ENCODE data around the gene TRPM5. TPM values are rescaled to one million over a fixed set of nuclear protein-coding genes. Genes with fewer than 3 reads are reported as not detected.

Gene TRPM5
- total and polyA plus RNA-seq, 9 of the 15 experiments (the other 6 are each of a cell fraction or from before 2014, with no cell fraction given): not detected

DNA sequence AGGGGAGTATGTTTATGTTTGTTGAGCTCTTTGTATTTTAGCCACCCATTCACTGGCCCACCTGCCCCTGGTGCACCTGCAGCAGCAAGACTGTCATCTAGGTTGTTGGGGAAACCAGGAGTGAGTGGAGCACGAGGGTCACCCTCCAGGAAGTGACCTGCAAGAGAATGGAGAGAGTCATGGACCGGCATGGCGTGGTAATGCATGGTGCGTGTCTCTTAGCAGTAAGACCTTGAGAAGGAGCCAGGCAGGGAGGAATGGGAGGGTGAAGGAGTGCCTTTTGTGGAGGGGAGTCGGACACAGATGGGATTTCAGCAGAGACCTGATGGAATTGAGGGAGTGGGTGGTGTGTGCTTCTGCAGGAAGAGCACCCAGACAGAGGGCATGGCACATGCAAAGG is 38.4 kb upstream of the TRPM5 start:
- WGBS (ENCODE audit: insufficient coverage, low coverage, missing lambda C conversion rate): 2% methylated on average over 5 of the region's 5 CpGs
- BruUV-seq (replicated peaks): no TSS peak
- H3K4me2 ChIP-seq (ENCODE audit: insufficient read depth, low read length): no peak overlapping the region
- ChIA-PET CTCF (ENCODE audit: low intra/inter-chr PET ratio) (no interaction called here), POLR2A (interaction anchor here (0.6 kb wide), 1 partner anchor 22 kb away, joined by 3 read pairs; no protein-coding TSS in a partner anchor)
- H4K20me1 ChIP-seq (replicated peaks; ENCODE audit: control insufficient read depth, insufficient read depth, low read length): no peaks in the 10 kb centered on the region
- FAIRE-seq: no peak
- peaks cover 4 to 31% of the 10 kb centered on the region in 2 experiments; a peak in 4 of 5 replicates for H3K27me3 ChIP-seq (ENCODE audit: control insufficient read depth in 2 of 2, insufficient read depth in 2 of 2, low read length in 2 of 2)
- H3K79me2 ChIP-seq (ENCODE audit: control insufficient read depth, insufficient read depth, low read length): no peaks in the 10 kb centered on the region
- ATAC-seq: no peak
- no peak overlapping the region for H3K27ac ChIP-seq (ENCODE audit: extremely low read depth, low read depth, low read length)
- H2AFZ ChIP-seq (ENCODE audit: low read depth, low read length): no peak overlapping the region
- no peak for DNase-seq (ENCODE audit: extremely low read depth in 1 of 4, low spot score in 3 of 4)
- TF ChIP-seq MEF2D (tag; conservative IDR thresholded peaks at IDR 0.05; ENCODE audit: low read depth): no peak
- no peak for TF ChIP-seq LCOR (CRISPR knock-in tag; IDR thresholded peaks at IDR 0.05)
- no peak for TF ChIP-seq ZC3H4 (CRISPR knock-in tag; IDR thresholded peaks at IDR 0.05; ENCODE audit: borderline replicate concordance)
- TF ChIP-seq, protein P1, sequence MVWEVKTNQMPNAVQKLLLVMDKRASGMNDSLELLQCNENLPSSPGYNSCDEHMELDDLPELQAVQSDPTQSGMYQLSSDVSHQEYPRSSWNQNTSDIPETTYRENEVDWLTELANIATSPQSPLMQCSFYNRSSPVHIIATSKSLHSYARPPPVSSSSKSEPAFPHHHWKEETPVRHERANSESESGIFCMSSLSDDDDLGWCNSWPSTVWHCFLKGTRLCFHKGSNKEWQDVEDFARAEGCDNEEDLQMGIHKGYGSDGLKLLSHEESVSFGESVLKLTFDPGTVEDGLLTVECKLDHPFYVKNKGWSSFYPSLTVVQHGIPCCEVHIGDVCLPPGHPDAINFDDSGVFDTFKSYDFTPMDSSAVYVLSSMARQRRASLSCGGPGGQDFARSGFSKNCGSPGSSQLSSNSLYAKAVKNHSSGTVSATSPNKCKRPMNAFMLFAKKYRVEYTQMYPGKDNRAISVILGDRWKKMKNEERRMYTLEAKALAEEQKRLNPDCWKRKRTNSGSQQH (CRISPR knock-in tag; IDR thresholded peaks at IDR 0.05): no peak
- TF ChIP-seq, protein P2, sequence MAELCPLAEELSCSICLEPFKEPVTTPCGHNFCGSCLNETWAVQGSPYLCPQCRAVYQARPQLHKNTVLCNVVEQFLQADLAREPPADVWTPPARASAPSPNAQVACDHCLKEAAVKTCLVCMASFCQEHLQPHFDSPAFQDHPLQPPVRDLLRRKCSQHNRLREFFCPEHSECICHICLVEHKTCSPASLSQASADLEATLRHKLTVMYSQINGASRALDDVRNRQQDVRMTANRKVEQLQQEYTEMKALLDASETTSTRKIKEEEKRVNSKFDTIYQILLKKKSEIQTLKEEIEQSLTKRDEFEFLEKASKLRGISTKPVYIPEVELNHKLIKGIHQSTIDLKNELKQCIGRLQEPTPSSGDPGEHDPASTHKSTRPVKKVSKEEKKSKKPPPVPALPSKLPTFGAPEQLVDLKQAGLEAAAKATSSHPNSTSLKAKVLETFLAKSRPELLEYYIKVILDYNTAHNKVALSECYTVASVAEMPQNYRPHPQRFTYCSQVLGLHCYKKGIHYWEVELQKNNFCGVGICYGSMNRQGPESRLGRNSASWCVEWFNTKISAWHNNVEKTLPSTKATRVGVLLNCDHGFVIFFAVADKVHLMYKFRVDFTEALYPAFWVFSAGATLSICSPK (IDR thresholded peaks at IDR 0.05; ENCODE audit: borderline replicate concordance): no peak
- no peak for TF ChIP-seq ZNF165 (CRISPR knock-in tag; IDR thresholded peaks at IDR 0.05; ENCODE audit: borderline replicate concordance)
- TF ChIP-seq, protein P3, sequence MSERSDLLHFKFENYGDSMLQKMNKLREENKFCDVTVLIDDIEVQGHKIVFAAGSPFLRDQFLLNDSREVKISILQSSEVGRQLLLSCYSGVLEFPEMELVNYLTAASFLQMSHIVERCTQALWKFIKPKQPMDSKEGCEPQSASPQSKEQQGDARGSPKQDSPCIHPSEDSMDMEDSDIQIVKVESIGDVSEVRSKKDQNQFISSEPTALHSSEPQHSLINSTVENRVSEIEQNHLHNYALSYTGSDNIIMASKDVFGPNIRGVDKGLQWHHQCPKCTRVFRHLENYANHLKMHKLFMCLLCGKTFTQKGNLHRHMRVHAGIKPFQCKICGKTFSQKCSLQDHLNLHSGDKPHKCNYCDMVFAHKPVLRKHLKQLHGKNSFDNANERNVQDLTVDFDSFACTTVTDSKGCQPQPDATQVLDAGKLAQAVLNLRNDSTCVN (CRISPR knock-in tag; IDR thresholded peaks at IDR 0.05): no peak
- no peak for TF ChIP-seq ZNF644 (tag; IDR thresholded peaks at IDR 0.05; ENCODE audit: low read depth)
- TF ChIP-seq, protein P4, sequence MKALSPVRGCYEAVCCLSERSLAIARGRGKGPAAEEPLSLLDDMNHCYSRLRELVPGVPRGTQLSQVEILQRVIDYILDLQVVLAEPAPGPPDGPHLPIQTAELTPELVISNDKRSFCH (CRISPR knock-in tag; IDR thresholded peaks at IDR 0.05): no peak
- TF ChIP-seq, protein P4 (tag; IDR thresholded peaks at IDR 0.05): no peak
- TF ChIP-seq NR2C1 (IDR thresholded peaks at IDR 0.05): no peak
- no peak for TF ChIP-seq NR2C1 (tag; IDR thresholded peaks at IDR 0.05)
- no peak for TF ChIP-seq MTF1 (CRISPR knock-in tag; IDR thresholded peaks at IDR 0.05; ENCODE audit: borderline replicate concordance)
- TF ChIP-seq, protein P5, sequence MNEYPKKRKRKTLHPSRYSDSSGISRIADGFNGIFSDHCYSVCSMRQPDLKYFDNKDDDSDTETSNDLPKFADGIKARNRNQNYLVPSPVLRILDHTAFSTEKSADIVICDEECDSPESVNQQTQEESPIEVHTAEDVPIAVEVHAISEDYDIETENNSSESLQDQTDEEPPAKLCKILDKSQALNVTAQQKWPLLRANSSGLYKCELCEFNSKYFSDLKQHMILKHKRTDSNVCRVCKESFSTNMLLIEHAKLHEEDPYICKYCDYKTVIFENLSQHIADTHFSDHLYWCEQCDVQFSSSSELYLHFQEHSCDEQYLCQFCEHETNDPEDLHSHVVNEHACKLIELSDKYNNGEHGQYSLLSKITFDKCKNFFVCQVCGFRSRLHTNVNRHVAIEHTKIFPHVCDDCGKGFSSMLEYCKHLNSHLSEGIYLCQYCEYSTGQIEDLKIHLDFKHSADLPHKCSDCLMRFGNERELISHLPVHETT (CRISPR knock-in tag; conservative IDR thresholded peaks at IDR 0.05 in 1 of 2, IDR thresholded peaks at IDR 0.05 in 1 of 2): no peak
- no peak for TF ChIP-seq ZC3H11A (IDR thresholded peaks at IDR 0.05; ENCODE audit: low read depth, low read length)
- no peak for TF ChIP-seq TRIM28 (IDR thresholded peaks at IDR 0.05)
- TF ChIP-seq SMAD3 (CRISPR knock-in tag; conservative IDR thresholded peaks at IDR 0.05): no peak
- intact Hi-C loops (cut with micrococcal nuclease): no loop called here
- no peaks in the 10 kb centered on the region for H3K4me1 ChIP-seq (replicated peaks in 1 of 2; ENCODE audit: control insufficient read depth in 2 of 2, insufficient read depth in 2 of 2, low read length in 2 of 2)
- in situ Hi-C loops (cut with MboI): no loop called here
- no peak overlapping the region for H3K4me3 ChIP-seq
- H3K9ac ChIP-seq (ENCODE audit: insufficient read depth in 1 of 2, low read depth in 2 of 2, low read length in 2 of 2): no peak overlapping the region
- no peaks in the 10 kb centered on the region for H3K9me1 ChIP-seq (ENCODE audit: control insufficient read depth, insufficient read depth, low read length)
- no peaks in the 10 kb centered on the region for H3K9me3 ChIP-seq (replicated peaks; ENCODE audit: control insufficient read depth, insufficient read depth, low read depth, low read length)
- no peaks in the 10 kb centered on the region for H3K36me3 ChIP-seq (ENCODE audit: control insufficient read depth, insufficient read depth, low read length)

All from K562 (cell line).